DMS153 treated with DMSO at 0.1 percent for 48 hours (cell line): ENCODE results near the gene HHAT.

Experiments used
- DNase-seq: peaks from one replicate; lab custom pipeline; 2025; ENCODE audit not compliant: unreplicated experiment; lab: John Stamatoyannopoulos, UW

HHAT gene

GRCh38 chr1:210586771-210587170, 258.1 kb downstream of the HHAT start:
- peak; percentile 77 for DNase-seq

DNA sequence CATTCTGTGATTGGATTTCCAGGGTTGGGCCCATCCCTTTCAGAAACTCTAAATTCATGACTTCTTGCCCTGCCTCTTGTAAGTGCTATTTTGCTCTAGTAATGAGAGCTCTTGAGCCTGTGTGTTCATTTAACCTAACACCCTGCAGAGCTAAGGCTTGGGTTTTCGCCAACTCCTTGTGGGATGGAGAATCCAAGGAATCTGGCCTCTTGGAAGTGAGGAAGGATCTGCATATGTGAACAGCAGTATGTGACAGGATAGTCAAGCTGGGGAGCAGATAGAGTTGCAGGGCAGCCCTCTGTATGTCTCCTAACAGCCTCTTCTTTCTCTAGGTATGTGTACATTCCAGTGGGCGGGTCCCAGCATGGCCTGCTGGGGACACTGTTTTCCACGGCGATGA, 258.9 kb downstream of the HHAT start:
- no peak for DNase-seq

DNA sequence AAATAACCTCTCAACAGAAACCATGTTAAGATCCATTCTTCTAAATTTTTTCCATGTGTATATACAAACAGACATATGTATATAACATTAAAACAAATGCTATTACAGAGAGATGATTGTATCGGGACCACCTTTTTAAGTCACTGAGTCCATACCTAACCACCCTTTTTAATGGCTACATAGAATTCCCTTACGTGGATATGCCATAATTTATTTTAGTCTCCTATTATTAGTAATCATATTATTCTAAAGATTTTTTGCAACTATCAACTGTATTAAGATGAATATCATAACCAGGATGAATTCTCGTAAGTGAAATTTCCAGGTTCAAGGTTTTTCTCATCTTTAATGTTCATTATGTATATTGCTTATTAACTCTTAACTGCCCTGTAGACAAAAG, 259.7 kb downstream of the HHAT start:
- DNase-seq, result no peak

DNA sequence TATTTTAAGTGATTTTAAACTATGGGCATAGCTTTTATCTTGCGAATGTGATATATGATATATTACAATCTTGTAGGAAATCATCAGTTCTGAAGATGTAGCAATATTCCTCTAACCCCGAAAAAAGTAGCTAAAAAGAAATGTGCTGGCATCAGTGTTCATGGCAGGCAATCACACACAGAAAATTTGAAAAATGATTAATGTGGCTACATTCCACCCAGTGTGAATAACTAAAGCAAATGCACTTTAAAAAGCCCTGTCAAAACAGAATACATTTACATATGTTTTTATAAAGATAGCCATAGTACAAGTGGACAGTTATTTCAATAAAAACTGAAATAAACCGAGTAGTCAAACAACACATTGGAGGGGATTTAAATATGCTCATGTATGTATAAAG, 260.2 kb downstream of the HHAT start:
- no peak for DNase-seq

DNA sequence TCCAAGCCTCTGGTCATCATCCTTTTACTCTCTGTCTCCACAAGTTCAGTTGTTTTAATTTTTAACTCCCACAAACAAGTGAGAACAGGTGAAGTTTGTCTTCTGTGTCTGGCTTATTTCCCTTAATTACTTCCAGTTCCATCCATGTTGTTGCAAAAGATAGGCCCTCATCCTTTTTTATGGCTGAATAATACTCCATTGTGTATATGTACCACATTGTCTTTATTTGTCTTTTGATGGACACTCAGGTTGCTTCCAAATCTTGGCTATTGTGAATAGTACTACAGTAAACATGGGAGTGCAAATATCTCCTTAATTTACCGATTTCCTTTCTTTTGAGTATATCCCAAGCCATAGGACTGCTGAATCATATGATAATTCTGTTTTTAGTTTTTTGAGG, 262.5 kb downstream of the HHAT start:
- no peak for DNase-seq

DNA sequence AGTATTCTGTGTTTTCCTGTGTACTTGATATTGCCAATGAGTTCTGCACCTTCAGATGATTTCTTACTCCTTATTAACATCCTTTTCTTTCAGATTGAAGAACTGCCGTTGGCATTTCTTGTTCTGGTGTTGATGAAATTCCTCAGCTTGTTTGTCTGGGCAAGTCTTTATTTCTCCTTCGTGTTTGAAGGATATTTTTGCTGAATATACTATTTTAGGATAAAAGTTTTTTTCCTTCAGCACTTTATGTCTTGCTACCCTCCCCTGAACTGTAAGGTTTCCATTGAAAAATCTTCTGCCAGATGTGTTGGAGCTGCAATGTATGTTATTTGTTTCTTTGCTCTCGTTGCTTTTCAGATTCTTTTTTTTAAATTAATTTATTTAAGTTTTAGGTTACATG, 265.9 kb downstream of the HHAT start:
- DNase-seq, result no peak

DNA sequence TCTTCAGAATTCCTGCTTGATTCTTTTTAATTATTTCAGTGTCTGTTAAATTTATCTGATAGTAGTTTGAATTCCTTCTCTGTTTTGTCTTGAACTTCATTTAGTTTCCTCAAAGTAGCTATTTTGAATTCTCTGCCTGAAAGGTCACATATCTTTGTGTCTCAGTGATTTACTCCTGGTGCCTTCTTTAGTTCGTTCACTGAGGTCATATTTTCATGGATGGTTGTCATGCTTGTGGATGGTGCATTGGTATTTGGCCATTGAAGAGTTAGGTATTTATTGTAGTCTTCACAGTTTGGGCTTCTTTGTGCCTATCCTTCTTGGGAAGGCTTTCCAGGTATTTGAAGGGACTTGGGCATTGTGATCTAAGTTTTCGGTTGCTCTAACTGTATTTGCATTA, 267.9 kb downstream of the HHAT start:
- DNase-seq, result no peak

DNA sequence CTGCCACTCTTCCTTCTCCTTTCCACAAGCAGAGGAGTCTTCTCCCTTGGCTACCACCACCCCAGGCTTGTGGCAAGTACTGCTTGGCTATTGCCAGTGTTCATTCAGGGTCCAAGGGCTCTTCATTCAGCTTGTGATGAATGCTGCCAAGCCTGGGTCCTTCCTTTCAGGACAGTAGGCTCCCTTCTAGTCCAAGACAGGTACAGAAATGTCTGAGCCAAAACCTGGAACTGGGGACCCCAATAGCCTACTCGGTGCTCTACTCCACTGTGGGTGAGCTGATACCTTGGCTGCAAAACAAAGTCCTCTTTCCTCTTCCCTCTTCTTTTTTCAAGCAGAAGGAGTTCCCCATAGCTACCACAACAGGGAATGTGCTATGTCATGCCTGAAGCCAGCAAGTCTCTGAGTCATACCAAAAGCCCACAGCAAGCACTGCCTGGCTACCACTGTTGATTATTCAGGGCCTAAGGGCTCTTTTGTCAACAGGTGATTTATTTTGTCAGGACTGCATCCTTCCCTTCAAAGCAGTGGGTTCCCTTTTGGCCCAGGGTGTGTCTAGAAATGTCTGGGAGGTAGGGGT, 268.9 kb downstream of the HHAT start:
- no peak for DNase-seq

- DNase-seq, result no peak
Measured at GRCh38 chr1:210598135-210598652, 269.5 kb downstream of the HHAT start.

GRCh38 chr1:210600421-210601159, 271.9 kb downstream of the HHAT start:
- DNase-seq, result no peak

GRCh38 chr1:210603123-210603522, 274.4 kb downstream of the HHAT start:
- DNase-seq, result no peak

DNA sequence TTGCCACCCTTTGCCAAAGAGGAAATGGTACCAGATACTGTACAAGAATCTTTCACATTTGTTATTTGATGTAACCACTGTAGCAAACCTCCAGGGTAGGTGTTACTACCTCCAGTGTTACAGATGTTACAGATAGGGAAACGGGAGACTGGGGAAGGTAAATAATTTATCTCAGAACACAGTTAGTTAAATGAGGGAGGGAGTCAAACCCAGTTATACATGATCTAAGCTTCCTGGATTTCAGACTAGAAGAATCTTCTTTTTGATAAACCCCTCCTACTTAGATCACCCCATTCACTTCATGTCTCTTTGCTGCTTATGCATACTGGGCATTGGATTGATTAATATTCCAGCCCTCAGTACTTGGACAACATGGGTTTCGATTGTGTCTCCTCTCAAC, 276.4 kb downstream of the HHAT start:
- no peak for DNase-seq

GRCh38 chr1:210607361-210607760, 278.7 kb downstream of the HHAT start:
- DNase-seq, result no peak

DNA sequence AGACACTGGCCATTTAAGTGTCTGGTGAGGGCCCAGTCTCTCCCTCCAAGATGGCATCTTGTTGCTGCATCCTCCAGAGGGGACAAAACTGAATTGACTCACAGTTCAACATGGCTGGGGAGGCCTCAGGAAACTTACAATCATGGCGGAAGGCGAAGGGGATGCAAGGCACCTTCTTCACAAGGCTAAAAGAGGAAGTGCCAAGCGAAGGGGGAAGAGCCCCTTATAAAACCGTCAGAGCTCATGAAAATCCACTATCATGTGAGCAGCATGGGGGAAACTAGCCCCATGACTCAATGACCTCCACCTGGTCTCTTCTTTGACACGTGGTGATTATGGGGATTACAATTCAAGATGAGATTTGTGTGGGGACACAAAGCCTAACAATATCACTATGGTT, 280.1 kb downstream of the HHAT start:
- no peak for DNase-seq

GRCh38 chr1:210616356-210616755, 287.7 kb downstream of the HHAT start:
- no peak for DNase-seq

DNA sequence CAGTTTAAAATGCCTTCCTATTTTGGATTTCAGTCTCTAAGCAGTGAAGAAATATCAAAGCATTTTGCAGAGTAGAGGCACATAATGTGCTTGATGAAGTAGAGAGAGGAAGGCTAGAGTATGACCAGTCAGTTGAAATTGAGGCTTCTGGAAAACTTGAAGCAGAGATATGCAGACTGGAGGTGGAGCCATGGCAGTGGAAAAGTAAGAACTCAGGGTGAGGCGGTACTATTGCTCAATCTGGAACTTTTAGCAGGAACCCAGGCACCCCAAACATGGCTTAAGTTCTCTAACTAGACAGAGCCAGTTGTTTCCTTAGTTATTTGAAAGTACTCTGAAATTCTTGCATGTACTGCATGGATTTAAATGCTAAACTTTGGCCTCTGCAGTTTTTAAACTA, 288.6 kb downstream of the HHAT start:
- no peak for DNase-seq

GRCh38 chr1:210618369-210618768, 289.7 kb downstream of the HHAT start:
- no peak for DNase-seq

DNA sequence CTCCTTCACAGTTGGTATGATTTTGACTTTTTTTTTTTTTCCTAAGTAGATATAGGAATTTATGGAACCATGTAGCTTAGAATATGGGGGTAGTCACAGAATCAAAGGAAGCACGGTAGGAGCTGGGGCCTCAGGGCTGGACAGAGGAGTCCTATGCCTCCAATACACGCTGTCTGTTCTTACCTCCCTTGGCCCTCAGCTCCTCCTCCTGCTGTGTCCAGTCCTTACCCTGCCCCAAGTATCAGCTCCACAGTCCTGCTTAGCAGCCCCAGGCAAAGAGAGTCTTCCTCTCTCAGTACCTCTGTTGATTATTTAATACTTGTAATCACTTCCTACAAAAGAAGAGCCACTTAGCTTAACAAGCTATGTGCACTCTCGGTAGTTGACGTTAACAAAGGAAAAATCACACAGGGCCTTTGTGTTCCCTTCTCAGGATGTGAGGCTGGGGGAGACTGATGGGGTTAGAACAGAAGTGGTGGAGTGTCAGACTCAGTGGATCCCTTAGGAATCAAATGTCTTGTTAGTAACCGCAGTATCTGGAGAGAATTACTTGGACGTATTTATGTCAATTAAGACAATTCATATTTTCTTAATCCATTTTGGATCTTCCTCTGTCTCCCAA, 292.3 kb downstream of the HHAT start:
- DNase-seq, result no peak

DNA sequence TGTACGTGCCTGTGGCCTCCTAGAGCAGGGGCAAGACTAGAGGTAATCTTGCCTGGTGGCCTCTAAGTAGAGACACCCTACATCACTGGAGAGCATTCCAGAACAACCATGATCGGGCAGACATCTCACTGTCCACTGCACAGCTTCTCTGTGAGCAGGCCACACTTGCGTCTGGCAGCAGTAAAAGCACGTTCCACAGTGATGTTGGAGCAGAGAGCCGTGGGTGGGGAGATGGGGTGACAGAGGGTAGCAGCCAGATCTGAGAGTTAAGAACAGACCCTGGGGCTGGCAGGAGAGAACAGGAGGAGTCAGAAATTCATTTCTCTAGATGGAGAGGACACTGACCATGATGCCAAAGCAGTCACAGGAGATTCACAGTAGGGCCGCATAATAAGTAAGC, 293.0 kb downstream of the HHAT start:
- no peak for DNase-seq

GRCh38 chr1:210624722-210625121, 296.0 kb downstream of the HHAT start:
- no peak for DNase-seq

DNA sequence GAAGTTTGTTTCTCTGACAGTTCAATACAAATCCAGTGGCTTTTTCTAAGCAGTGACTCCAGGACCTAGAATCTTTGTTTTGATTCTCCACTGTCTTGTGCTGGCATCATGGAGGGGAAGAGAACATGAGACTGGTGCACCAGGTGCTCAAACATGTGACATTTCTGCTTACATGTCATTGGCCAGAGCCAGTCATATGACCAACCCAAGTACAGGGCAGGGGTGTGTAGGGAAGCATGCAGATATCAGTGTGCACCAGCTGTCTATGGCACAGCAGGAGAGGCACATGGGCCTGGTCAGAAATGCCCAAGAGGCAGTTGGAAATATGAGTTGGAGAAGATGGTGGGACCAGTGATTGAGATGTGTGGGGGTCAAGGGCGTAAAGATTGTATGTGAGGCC, 297.0 kb downstream of the HHAT start:
- no peak for DNase-seq

DNA sequence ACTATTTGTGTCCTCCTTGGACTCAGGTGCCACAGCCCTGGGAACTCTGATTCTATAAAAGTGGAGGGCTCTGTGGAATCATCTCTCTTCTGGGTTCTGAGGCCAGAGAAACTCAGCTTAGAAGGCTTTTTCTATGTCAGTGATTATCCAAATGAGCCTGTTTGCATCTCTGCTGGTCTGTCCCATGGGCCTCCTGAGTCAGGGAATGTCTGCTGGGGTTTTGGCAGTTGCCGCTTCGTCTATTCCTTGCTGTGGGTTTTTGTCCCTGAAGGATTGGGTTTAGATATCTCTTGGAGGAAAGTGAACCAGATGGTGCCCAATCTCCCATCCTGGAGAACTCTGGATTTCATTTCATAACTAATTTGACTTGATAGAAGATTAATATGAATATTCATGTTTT, 297.6 kb downstream of the HHAT start:
- no peak for DNase-seq
